Hematopoietic multipotent progenitor cell treated with erythropoietin and hydrocortisone succinate and interleukin-3 and kit ligand, for 8 days (in vitro differentiated cells): ENCODE results near the gene EMILIN1.
A peak's percentile ranks its signal among the peaks of the same experiment; 100 is the strongest.

Source experiments
- DNase-seq: peaks from one replicate; pipeline ENCODE4 v3.0.0-alpha.2; 2015

Gene EMILIN1

GRCh38 chr2:27127883-27128667 lies 49.7 kb downstream of the EMILIN1 start:
- DNase-seq = no peak

GRCh38 chr2:27128668-27129571 lies 50.5 kb downstream of the EMILIN1 start:
- peak; percentile 54 for DNase-seq

- no peak for DNase-seq
Measured at GRCh38 chr2:27130396-27130795, 52.0 kb downstream of the EMILIN1 start.

- DNase-seq = no peak
Measured at GRCh38 chr2:27131429-27131828, 53.0 kb downstream of the EMILIN1 start.

- DNase-seq = peak; percentile 48
Measured at GRCh38 chr2:27133195-27133875, 54.9 kb downstream of the EMILIN1 start.

- DNase-seq = peak; percentile 95
Measured at GRCh38 chr2:27133905-27134780, 55.7 kb downstream of the EMILIN1 start, which contains the start of gene PREB. TSS of gene PREB (minus strand) at chr2:27134636. CDS start at chr2:27134421, 215 bp downstream.

- no peak for DNase-seq
Measured at GRCh38 chr2:27134781-27135477, 56.5 kb downstream of the EMILIN1 start.

GRCh38 chr2:27135478-27135955 lies 57.1 kb downstream of the EMILIN1 start:
- DNase-seq = no peak
